Umbilical cord (tissue), 2 donors: ENCODE data around the gene PDE5A. TPM values are rescaled to one million over a fixed set of nuclear protein-coding genes. Genes with fewer than 3 reads are reported as not detected.
"Not testable (repeated sequence)": the region's sequence is repeated elsewhere in the genome, so short reads cannot be mapped to it uniquely, and the experiment has no call there.

Experiments used
- DNase-seq: peaks from one replicate; pipeline ENCODE4 v3.0.0-alpha.2; 2015; ENCODE audit warnings: low spot score
- total RNA-seq: library from RNA; depleted of rRNA; stranded (reverse); fragments of >200 nt; gene quantifications from one replicate; pipeline ENCODE4 v1.2.3, GENCODE V29; 2014; ENCODE audit warnings: low replicate concordance; ENCODE audit not compliant: insufficient read depth

The PDE5A gene
- 56.8 TPM for total RNA-seq

GRCh38 chr4:119628281-119629141 lies at the start of gene PDE5A:
PDE5A (minus strand) TSS chr4:119628804; CDS start chr4:119628671, 133 bp downstream.
- DNase-seq = peak; percentile 79

GRCh38 chr4:119676101-119676500 lies 47.5 kb upstream of the PDE5A start:
- DNase-seq = no peak

- DNase-seq = no peak
These were observed 46.8 kb upstream of the PDE5A start for GRCh38 chr4:119675391-119675790.

- DNase-seq = no peak
These were observed 44.3 kb upstream of the PDE5A start for GRCh38 chr4:119672938-119673337.

GRCh38 chr4:119672086-119672485 lies 43.5 kb upstream of the PDE5A start:
- no peak for DNase-seq

- no peak for DNase-seq
These were observed 42.6 kb upstream of the PDE5A start for GRCh38 chr4:119671205-119671604.

- no peak for DNase-seq
These were observed 39.2 kb upstream of the PDE5A start for GRCh38 chr4:119667802-119668201.

- DNase-seq = peak; percentile 93
These were observed 38.1 kb upstream of the PDE5A start for GRCh38 chr4:119666653-119667091.

- no peak for DNase-seq
These were observed 37.1 kb upstream of the PDE5A start for GRCh38 chr4:119665752-119666151.

GRCh38 chr4:119664168-119664907 lies 35.7 kb upstream of the PDE5A start:
- no peak for DNase-seq

- DNase-seq = no peak
These were observed 34.7 kb upstream of the PDE5A start for GRCh38 chr4:119663160-119663788.

- not testable (repeated sequence) for DNase-seq
These were observed 34.0 kb upstream of the PDE5A start for GRCh38 chr4:119662612-119663011.

- DNase-seq = no peak
These were observed 32.6 kb upstream of the PDE5A start for GRCh38 chr4:119661231-119661630.

GRCh38 chr4:119659576-119659975 lies 31.0 kb upstream of the PDE5A start:
- DNase-seq = peak; percentile 64

- DNase-seq = no peak
These were observed 28.6 kb upstream of the PDE5A start for GRCh38 chr4:119657111-119657611.

GRCh38 chr4:119656342-119656741 lies 27.7 kb upstream of the PDE5A start:
- no peak for DNase-seq

- DNase-seq = no peak
These were observed 26.7 kb upstream of the PDE5A start for GRCh38 chr4:119655111-119655837.

GRCh38 chr4:119653990-119654389 lies 25.4 kb upstream of the PDE5A start:
- DNase-seq = no peak

GRCh38 chr4:119652998-119653397 lies 24.4 kb upstream of the PDE5A start:
- DNase-seq = no peak

GRCh38 chr4:119648398-119648797 lies 19.8 kb upstream of the PDE5A start:
- no peak for DNase-seq

- no peak for DNase-seq
These were observed 19.0 kb upstream of the PDE5A start for GRCh38 chr4:119647558-119647957.
